GM12891 (cell line): Measurements from ENCODE around the gene ALDH3B2.

ENCODE experiments used
- DNase-seq: peaks from one replicate; pipeline ENCODE4 v3.0.0; 2011; ENCODE audit warnings: low spot score; ENCODE audit not compliant: insufficient read length
- FAIRE-seq: peaks from 2 replicates; lab custom pipeline; 2011; peaks lifted over from hg19 to GRCh38; lab: Jason Lieb, UNC
- PAX5 ChIP-seq: IDR thresholded peaks from 2 replicates; pipeline ENCODE4 v1.6.1; 2011; ENCODE audit warnings: low read length, moderate library complexity, mild to moderate bottlenecking; ENCODE audit not compliant: insufficient read depth, severe bottlenecking
- POLR2A ChIP-seq: IDR thresholded peaks from 2 replicates; pipeline ENCODE4 v1.6.1; 2011; ENCODE audit warnings: low read depth, low read length, control low read depth
- POLR2AphosphoS5 ChIP-seq: IDR thresholded peaks from 2 replicates; pipeline ENCODE4 v1.6.1; 2011; ENCODE audit warnings: low read depth, low read length, control low read depth
- POU2F2 ChIP-seq: IDR thresholded peaks from 2 replicates; pipeline ENCODE4 v1.6.1; 2011; ENCODE audit warnings: low read depth, mild to moderate bottlenecking, control low read depth, low read length, moderate library complexity
- SPI1 ChIP-seq: IDR thresholded peaks from 2 replicates; pipeline ENCODE4 v1.6.1; 2011; ENCODE audit warnings: low read depth, low read length, control low read depth
- TAF1 ChIP-seq: IDR thresholded peaks from 2 replicates; pipeline ENCODE4 v1.6.1; 2011; ENCODE audit warnings: low read depth, low read length, control low read depth

ALDH3B2 gene

DNA sequence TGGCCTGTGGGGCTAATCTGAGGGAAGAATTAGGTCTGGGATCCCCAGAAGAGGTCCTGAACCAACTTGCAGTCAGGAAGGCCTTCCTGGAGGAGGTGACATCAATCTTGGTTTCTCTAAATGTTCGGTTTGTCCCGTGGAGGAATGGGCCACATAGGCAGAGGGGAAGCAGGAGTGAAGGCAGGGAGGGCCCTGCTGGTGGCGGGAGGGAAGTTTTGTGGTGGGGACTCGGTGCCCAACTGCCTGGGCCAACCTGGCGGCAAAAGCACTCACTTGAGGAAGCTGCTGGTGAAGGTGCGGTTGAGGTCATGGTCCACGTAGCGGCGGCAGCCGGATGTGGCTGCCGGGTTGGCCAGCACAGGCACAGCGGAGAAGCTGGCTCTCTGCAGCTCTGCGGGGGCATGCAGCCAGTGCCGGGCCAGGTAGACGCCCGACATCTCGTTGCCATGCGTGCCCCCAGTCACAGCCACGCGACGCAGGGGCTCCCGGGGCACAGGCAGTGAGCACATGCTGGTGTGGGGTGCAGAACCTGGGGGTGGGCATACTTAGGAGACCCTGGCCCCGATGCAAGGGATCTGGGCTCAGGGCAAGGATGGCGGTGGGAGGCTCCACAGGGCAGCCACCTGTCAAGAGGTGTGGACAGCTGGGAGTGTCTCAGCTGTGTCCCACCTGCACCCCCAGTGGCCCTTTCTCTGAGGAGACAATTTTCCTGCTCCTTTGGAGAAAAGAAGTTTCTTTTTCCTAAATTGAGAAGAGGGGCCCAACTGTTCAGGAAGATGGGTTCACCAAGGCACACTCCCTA, 27.7 kb downstream of the ALDH3B2 start:
- TF ChIP-seq TAF1 = no peak
- TF ChIP-seq PAX5 = peak; percentile 31
- no peak for TF ChIP-seq POLR2AphosphoS5
- no peak for TF ChIP-seq POU2F2
- no peak for TF ChIP-seq POLR2A
- DNase-seq (no peak), FAIRE-seq (peak; percentile 98)

DNA sequence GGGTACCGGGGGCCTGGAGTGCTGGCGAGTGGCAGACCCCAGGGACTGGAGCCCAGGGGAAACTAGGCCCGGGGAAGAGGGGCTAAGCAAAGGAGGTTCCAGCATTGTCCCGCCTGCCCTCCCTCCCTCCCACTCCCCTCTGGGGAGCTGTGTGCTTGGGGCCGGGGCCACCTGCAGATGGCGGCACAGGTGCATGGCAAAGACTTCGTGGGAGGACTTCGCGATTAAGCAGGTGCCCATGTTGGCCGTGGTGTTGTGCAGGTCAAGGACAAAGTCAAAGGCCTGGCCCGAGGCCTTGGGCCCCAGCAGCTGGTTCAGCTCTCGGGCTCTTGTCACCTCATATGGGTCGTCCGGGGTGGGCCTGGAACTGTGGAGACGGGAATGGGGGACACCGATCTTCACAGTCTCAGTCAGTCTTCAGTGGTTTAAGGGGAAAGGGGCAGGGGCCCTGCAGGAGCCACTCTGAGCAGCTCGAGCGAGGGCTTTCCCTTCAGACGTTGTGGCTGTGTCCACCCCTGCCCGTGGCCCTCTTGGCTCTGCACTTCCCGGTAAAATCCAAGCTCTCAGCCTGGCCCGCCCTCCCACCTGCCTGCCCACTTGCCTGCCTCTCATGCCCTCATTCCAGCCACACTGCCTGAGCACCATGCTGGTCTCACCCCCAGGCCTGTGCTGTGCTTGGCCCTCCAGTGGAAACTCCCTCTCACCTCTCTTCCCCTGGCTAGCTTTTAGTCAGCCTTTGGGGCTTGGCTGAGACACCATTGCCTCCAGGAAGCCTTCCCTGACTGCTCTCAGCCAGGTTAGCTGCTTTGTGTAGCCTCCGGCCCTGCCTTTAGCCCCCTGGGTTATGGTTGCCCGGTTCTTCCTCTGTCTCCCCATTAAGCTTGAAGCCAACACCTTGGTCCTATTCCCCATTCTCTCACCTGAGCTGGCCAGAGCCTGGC, 28.6 kb downstream of the ALDH3B2 start:
- FAIRE-seq (peak; percentile 81), DNase-seq (peak; percentile 29)
- TF ChIP-seq POLR2A (no peak), PAX5 (no peak), SPI1 (no peak), POLR2AphosphoS5 (no peak), POU2F2 (no peak), TAF1 (no peak)

GRCh38 chr11:67644472-67645418, 29.7 kb downstream of the ALDH3B2 start:
- TF ChIP-seq PAX5 (no peak), SPI1 (no peak), POU2F2 (no peak), TAF1 (no peak), POLR2A (no peak), POLR2AphosphoS5 (no peak)
- FAIRE-seq = no peak
- peak; percentile 25 for DNase-seq

DNA sequence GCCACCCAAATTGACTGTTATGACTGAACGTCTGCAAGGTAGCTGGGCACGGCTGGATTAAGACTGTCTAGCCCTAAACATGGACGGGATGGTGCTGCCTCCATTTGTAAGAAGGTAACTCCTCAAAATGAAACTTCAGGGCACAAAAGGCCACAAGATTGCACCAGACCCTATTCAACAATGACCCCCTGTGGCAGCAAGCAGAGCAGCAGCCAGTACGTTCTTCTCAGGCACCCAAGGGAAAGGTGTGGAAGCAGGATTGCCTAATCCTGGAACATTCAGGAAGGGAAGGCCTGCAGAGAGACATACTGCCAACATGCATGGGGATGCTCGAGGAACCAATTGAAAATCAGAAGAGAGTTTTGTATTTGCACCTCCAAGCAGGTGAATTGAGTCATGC, 30.4 kb downstream of the ALDH3B2 start:
- FAIRE-seq = peak; percentile 85
- DNase-seq = peak; percentile 26
- TF ChIP-seq POLR2AphosphoS5 (no peak), POU2F2 (no peak), SPI1 (no peak), PAX5 (no peak), POLR2A (no peak), TAF1 (no peak)

GRCh38 chr11:67642173-67643120, 32.0 kb downstream of the ALDH3B2 start:
- DNase-seq (no peak), FAIRE-seq (no peak)
- no peak for TF ChIP-seq PAX5
- TF ChIP-seq POLR2A = no peak
- TF ChIP-seq POLR2AphosphoS5 = no peak
- TF ChIP-seq SPI1 = 0 out of 2 replicates have a peak, but pooled peaks have one; percentile 13

DNA sequence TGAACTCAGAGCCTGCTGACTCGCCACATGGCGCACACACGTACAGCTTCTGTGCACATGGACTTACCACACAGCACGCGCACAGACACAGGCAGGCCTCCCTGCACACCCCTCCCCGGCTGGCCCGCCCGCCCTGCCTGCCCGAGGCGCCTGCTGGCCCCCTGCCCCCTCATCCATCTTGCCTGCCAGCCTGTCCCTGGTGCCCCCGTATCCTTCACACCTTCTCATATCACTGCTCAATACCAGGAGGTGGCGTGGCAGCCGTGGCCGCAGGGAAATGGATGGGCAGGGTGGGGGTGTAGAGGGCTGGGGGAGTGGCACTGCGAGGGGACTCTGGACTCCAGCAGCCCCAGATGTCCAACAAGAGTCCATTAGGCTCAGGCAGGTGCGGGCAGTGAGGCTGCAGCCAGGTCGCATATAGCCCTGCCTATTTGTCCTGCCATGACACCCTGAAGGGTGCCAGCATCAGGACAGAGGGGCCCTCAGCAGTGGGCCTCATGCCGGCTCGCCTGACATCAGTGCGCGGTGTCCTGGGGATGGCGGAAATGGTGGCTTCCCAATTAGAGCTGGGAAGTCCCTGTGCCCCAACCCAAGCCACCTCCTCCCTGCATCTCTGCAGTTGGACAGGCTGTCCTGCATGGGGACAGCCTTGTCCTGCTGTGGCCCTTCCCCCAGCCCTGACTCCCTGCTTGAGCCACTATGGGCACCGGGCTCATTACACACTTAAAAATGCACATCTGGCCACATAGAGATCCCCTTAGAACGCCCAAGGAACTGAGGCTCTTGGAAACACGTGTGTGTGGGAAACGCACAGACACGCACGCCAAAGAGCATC, 32.9 kb downstream of the ALDH3B2 start:
- DNase-seq (no peak), FAIRE-seq (no peak)
- TF ChIP-seq SPI1 = no peak

DNA sequence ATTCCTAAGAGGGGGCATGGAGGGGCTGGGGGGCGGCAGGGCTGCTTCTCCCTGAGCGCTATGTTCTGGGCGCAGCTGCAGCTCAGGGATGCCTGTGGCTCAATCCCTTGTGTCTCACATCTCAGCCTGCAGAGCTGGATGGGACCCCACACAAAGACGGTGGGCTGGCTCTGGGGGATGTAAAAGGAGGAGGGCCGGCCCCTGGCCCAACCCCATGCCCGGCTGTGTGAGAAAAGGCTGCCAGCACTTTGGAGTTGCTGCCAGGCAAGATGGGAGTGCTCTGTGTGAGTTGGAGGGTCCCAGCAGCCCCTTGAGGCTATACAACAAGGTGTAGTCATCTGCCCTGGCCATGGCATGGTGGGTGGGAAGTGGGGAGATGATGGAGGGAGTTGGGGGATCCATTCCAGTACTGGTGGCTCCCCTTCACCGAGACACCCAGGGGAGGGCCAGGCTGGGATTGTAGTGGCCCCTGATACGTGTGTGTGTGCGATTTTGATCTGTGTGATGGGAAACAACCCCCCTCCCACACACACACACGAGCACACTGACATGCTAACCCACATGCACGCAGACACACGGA, 33.6 kb downstream of the ALDH3B2 start:
- FAIRE-seq (no peak), DNase-seq (no peak)
- TF ChIP-seq POU2F2 (no peak), TAF1 (no peak), POLR2AphosphoS5 (no peak), SPI1 (no peak), PAX5 (no peak), POLR2A (no peak)
